Colonic mucosa (tissue), 4 donors: Measurements from ENCODE around the gene TBC1D21. TPM values are rescaled to one million over a fixed set of nuclear protein-coding genes. Genes with fewer than 3 reads are reported as not detected.

Experiments
- DNase-seq: peaks from one replicate; pipeline ENCODE4 v3.0.0-alpha.2; 2020
- H3K27ac ChIP-seq: fragments of 200-600 bp; one replicate; pipeline ENCODE4 v1.8.0; 2021
- H3K27me3 ChIP-seq: fragments of 200-600 bp; one replicate; pipeline ENCODE4 v1.8.0; 2021
- H3K36me3 ChIP-seq: fragments of 200-600 bp; one replicate; pipeline ENCODE4 v1.8.0; 2021
- H3K4me1 ChIP-seq: fragments of 200-600 bp; one replicate; pipeline ENCODE4 v1.8.0; 2021; ENCODE audit warnings: mild to moderate bottlenecking
- H3K4me3 ChIP-seq: fragments of 200-600 bp; one replicate; pipeline ENCODE4 v1.8.0; 2021
- H3K9ac ChIP-seq, 2 donors: one replicate each; pipeline ENCODE4 v1.7.0; 2013; ENCODE audit warnings: control low read depth in 2 of 2, low read depth in 2 of 2, low read length in 2 of 2
- H3K9me3 ChIP-seq: fragments of 200-600 bp; one replicate; pipeline ENCODE4 v1.8.0; 2021
- intact Hi-C: fragments of 100-400 bp; cut with DNase I; formaldehyde crosslinking; loops from one replicate; pipeline ENCODE4 v1.14.1; 2022
- total RNA-seq, 2 donors: library from RNA; stranded (reverse); fragmentation: NEBNext Ultra II Directional in 1 of 2; extraction: Animal tissue kit (Norgen Biotek cat#: 25700) in 1 of 2; gene quantifications; one replicate each; pipeline ENCODE4 v1.2.1, GENCODE V29; 2021
- TF ChIP-seq, protein P1 (sequence below): fragments of 200-600 bp; IDR thresholded peaks from one replicate; pipeline ENCODE4 v1.8.0; 2022; ENCODE audit warnings: antibody characterized with exemption, mild to moderate bottlenecking
- donor health status: healthy.
- donor health status: DM: no; HTN: no; CAD: no.
- donor health status: DM: no; HTN: no; CAD: no.

The TBC1D21 gene
- total RNA-seq, 2 donors from 2014 or later, result not detected

DNA sequence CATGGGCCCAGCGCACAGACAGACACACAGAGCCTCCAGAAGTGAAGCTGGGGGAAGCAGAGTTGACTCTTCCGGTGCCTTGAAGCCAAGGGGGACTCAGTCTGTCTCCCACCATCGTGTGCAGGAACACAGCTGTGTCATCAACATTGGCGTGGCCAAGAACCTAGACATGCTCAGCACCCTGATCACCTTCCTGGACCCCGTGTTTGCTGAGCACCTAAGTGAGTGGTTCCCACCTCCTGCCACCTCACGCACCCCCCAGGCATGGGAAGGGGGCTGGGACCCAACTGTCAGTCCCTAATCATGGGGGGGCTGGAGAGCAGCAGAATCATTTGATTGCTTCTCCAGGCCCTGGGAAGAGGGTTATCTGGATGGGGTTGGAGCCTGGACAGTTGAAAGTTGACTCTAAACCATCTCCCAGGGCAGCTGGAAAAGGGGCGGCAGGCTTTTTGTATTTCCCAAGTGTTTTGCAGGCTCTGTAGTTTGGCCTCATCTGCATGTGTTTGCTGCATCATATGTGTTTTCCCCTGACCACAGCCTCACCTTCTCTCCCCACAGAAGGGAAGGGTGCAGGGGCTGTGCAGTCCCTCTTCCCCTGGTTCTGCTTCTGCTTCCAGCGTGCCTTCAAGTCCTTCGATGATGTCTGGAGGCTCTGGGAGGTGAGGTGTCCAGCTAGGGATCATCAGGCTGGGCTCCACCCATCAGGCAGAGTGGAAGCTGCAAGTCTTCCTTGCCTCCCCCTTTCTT is 12.8 kb downstream of the TBC1D21 start:
- Histone ChIP-seq H3K9ac (no peak overlapping the region), H3K4me1 (no peaks in the 10 kb centered on the region), H3K9me3 (no peaks in the 10 kb centered on the region), H3K27me3 (no peaks in the 10 kb centered on the region), H3K36me3 (no peaks in the 10 kb centered on the region), H3K27ac (no peak overlapping the region), H3K4me3 (no peak overlapping the region)
- intact Hi-C loops, result no loop called here
- no peak for DNase-seq
- TF ChIP-seq, protein P1, sequence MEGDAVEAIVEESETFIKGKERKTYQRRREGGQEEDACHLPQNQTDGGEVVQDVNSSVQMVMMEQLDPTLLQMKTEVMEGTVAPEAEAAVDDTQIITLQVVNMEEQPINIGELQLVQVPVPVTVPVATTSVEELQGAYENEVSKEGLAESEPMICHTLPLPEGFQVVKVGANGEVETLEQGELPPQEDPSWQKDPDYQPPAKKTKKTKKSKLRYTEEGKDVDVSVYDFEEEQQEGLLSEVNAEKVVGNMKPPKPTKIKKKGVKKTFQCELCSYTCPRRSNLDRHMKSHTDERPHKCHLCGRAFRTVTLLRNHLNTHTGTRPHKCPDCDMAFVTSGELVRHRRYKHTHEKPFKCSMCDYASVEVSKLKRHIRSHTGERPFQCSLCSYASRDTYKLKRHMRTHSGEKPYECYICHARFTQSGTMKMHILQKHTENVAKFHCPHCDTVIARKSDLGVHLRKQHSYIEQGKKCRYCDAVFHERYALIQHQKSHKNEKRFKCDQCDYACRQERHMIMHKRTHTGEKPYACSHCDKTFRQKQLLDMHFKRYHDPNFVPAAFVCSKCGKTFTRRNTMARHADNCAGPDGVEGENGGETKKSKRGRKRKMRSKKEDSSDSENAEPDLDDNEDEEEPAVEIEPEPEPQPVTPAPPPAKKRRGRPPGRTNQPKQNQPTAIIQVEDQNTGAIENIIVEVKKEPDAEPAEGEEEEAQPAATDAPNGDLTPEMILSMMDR, result no peak

DNA sequence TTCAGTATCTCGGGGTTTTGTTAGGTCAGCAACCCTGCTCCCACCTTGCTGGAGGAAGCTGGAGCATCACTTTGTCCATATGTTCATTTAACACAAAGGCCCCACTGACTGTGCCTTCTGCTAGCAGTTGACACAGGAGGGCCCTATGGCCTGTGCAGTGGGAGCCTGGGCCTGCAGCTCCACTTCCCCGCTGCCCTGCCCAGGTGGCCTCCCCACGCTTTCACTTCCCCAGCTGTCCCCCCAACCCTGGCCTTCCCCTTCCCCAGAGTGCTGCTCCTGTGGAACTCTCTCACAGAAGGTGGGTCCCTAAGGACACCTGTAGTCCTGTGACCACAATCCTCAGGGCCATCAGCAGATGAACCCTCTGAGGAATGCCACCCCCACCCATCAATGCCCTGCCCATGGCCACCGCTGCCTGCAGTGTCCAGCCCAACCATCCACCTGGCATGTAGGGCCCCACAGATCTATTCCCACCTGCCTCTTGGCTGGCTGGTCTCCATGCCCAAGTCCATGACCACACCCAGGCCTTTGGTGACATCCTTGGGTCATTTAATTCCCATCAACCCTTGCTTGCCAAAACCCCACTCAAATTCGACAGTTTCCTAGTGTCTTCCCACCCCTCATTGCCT is 13.5 kb downstream of the TBC1D21 start:
- H3K4me3 ChIP-seq, result no peak overlapping the region
- TF ChIP-seq, protein P1, result no peak
- no peak overlapping the region for H3K27ac ChIP-seq
- no peak for DNase-seq
- H3K9ac ChIP-seq, result no peak overlapping the region
- H3K27me3 ChIP-seq, result no peaks in the 10 kb centered on the region
- intact Hi-C loops, result no loop called here
- no peaks in the 10 kb centered on the region for H3K36me3 ChIP-seq
- H3K9me3 ChIP-seq, result no peaks in the 10 kb centered on the region
- H3K4me1 ChIP-seq, result no peaks in the 10 kb centered on the region

GRCh38 chr15:73887481-73887880 is 14.1 kb downstream of the TBC1D21 start:
- intact Hi-C loops, result no loop called here
- no peak overlapping the region for H3K4me3 ChIP-seq
- H3K27ac ChIP-seq, result no peak overlapping the region
- no peaks in the 10 kb centered on the region for H3K9me3 ChIP-seq
- H3K27me3 ChIP-seq, result no peaks in the 10 kb centered on the region
- H3K36me3 ChIP-seq, result no peaks in the 10 kb centered on the region
- TF ChIP-seq, protein P1, result no peak
- DNase-seq, result no peak
- no peaks in the 10 kb centered on the region for H3K4me1 ChIP-seq
- H3K9ac ChIP-seq, result no peak overlapping the region

DNA sequence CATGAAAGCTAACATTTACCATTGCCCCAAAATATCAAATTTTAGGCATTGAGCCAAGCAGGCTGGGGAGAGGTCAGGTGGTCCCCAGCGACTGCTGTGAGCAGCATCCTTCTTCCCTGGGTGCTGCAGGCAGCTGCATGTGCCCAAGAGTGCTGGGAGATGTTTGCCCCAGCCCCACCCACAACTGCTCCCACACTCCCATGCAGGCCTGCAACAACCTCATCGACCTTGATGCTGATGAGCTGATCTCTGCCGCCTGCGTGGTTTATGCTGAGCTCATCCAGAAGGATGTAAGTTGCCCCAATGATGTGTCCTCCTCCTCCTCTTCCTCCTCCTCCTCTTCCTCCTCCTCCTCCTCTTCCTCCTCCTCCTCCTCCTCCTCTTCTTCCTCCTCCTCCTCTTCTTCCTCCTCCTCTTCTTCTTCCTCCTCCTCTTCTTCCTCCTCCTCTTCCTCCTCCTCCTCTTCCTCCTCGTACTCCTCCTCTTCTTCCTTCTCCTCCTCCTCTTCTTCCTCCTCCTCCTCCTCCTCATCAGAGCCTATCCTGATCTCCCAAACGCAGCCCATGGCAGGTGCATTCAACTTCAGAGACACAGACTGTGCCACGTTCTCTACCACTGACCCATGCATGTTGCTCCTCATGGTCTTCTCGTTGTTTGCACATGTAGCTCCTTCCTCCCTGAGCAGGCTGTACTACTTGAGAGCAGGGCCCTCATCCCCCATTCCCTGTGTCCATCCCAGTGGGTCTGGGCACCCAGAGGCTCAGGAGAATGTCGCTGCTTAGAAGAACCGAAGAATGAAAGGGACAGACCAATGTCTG is 15.1 kb downstream of the TBC1D21 start:
- TF ChIP-seq, protein P1, result no peak
- Histone ChIP-seq H3K9me3 (no peaks in the 10 kb centered on the region), H3K27ac (no peak overlapping the region), H3K4me3 (no peak overlapping the region), H3K9ac (no peak overlapping the region), H3K27me3 (no peaks in the 10 kb centered on the region), H3K36me3 (no peaks in the 10 kb centered on the region), H3K4me1 (no peaks in the 10 kb centered on the region)
- intact Hi-C loops, result no loop called here
- DNase-seq, result no peak

DNA sequence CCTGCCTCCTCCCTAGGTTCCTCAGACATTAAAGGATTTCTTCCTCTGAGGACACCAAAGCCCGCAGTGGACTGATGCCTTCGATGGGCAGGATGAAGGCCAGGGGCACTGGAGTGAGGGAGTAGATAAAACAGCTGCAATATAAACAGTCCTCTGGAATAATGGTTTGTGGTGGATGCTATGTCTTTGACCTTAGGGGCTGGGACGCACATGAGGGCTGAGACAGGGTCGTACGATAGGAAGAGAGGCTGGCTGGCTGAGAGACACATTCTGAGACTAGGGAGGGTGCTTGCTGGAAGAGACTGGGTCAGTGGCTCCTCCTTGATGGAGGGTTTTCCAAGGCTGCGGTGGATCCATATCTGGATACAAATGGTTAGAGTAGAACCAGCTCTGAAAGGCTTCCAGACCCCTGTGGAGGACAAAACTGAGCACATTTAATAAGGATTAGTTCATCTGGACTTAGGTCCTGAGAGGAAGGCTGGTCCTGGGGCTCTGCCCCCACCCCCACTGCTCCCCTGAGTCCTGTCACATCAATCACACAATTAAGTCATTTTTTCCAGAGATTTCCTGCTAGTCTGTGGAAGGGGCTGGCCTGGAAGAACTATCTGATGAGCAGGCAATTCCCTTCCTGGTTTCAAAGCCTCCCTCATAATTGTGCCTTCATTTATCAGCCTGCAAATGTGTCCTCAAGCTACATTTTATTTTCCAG is 15.8 kb downstream of the TBC1D21 start:
- Histone ChIP-seq H3K4me1 (no peaks in the 10 kb centered on the region), H3K9ac (no peak overlapping the region), H3K36me3 (no peaks in the 10 kb centered on the region), H3K9me3 (no peaks in the 10 kb centered on the region), H3K27me3 (no peaks in the 10 kb centered on the region), H3K27ac (no peak overlapping the region), H3K4me3 (no peak overlapping the region)
- intact Hi-C loops, result no loop called here
- TF ChIP-seq, protein P1, result no peak
- DNase-seq, result no peak
